Heart right ventricle (tissue), 16 donors: ENCODE measurements around the gene CPNE8. TPM values are rescaled to one million over a fixed set of nuclear protein-coding genes. Genes with fewer than 3 reads are reported as not detected.

Experiments used
- ATAC-seq, 8 donors: fragments of 200-7000 bp; cut with Tn5 transposase; one replicate each; pipeline ENCODE4 v1.9.1; 2020; ENCODE audit warnings: mild to moderate bottlenecking in 8 of 8, moderate library complexity in 8 of 8, moderate number of reproducible peaks in 1 of 8
- DNase-seq, 2 donors: peaks; one replicate each; pipeline ENCODE4 v3.0.0-alpha.2; 2020
- H3K27ac ChIP-seq, 10 donors: fragments of 200-600 bp; sonication (generic) in 2 of 10; one replicate each; pipeline versions ENCODE4 v1.5.0 to v1.8.0; 2020 to 2022; ENCODE audit warnings: mild to moderate bottlenecking in 3 of 10
- H3K27me3 ChIP-seq, 7 donors: fragments of 200-600 bp; one replicate each; pipeline ENCODE4 v1.8.0; 2021 to 2022; ENCODE audit warnings: mild to moderate bottlenecking in 2 of 7
- H3K36me3 ChIP-seq, 9 donors: fragments of 200-600 bp; sonication (generic) in 1 of 9; one replicate each; pipeline versions ENCODE4 v1.5.0 to v1.8.0; 2020 to 2022; ENCODE audit warnings: mild to moderate bottlenecking in 2 of 9
- H3K4me1 ChIP-seq, 9 donors: fragments of 200-600 bp; sonication (generic) in 1 of 9; one replicate each; pipeline versions ENCODE4 v1.5.0 to v1.8.0; 2020 to 2022; ENCODE audit warnings: mild to moderate bottlenecking in 4 of 9
- H3K4me3 ChIP-seq, 10 donors: fragments of 200-600 bp; sonication (generic) in 2 of 10; one replicate each; pipeline versions ENCODE4 v1.5.0 to v1.8.0; 2020 to 2022; ENCODE audit warnings: mild to moderate bottlenecking in 7 of 10, moderate library complexity in 2 of 10
- H3K9me3 ChIP-seq, 11 donors: fragments of 200-600 bp in 10 of 11; sonication (generic) in 2 of 11; one replicate each; pipeline versions ENCODE4 v1.5.0 to v1.8.0; 2013 to 2022; ENCODE audit warnings: mild to moderate bottlenecking in 2 of 11, control low read depth in 1 of 11, moderate library complexity in 1 of 11
- WGBS, 2 donors: extraction: QIAGEN DNeasy Blood & Tissue Kit; methylation state at CpG; one replicate each; pipeline ENCODE4 v1.1.7; 2013; ENCODE audit warnings: inconsistent platforms in 1 of 2; 5-methylcytosine and 5-hydroxymethylcytosine counted together
- intact Hi-C, 10 donors: fragments of 100-400 bp; cut with DNase I; formaldehyde crosslinking; loops; one replicate each; pipeline versions ENCODE4 v1.11.1 to v1.14.2; 2022
- polyA plus RNA-seq, 2 donors: library from polyadenylated mRNA; stranded (reverse); fragments of 200-250 nt; gene quantifications; one replicate each; pipeline ENCODE4 v1.2.3, GENCODE V29; 2013
- total RNA-seq, 10 donors: library from RNA; stranded (reverse); fragmentation: NEBNext Ultra II Directional in 3 of 10; extraction: Animal tissue kit (Norgen Biotek cat#: 25700) in 3 of 10; gene quantifications; one replicate each; pipeline versions ENCODE4 v1.2.1 to v1.2.4, GENCODE V29; 2021 to 2023
- TF ChIP-seq, protein P1 (sequence below), 9 donors: fragments of 200-600 bp; sonication (generic) in 2 of 9; IDR thresholded peaks; one replicate each; pipeline versions ENCODE4 v1.5.0 to v1.8.0; 2021 to 2022; ENCODE audit warnings: antibody characterized with exemption in 9 of 9, mild to moderate bottlenecking in 5 of 9, moderate library complexity in 1 of 9
- donor health status: Arrhythmogenic right ventricular cardiomyopathy.
- donor health status: ischemic (EF 13 %, LVEDD 7.1; RV severe dilation, severe dysfunction).
- donor health status: healthy with polysubstance abuse.
- donor health status: DM: no; HTN: yes; CAD: no.
- donor health status: DM: no; HTN: no; CAD: no.
- donor health status: ischemic (EF 25% LVEDD 6.9; RV normal size, moderate dysfunction).
- donor health status: ischemic (EF 25% LVEDD 5.7; RV mildly dilated, moderate dysfunction).
- donor health status: healthy.
- donor health status: DM: yes; HTN: yes; CAD: no.
- donor health status: Ischemic cardiomyopathy.
- donor health status: ischemic (EF 35%, LVEDD 5.7; RV mildly dilated, moderate dysfunction).
- donor health status: nonischemic (EF 11% LVEDD 7.7; RV severe dilation, severe dysfunction).
- donor health status: DM: yes; HTN: yes; CAD: no.
- donor health status: PGD.
- donor health status: ischemic (EF 29% LVEDD 5.4; RV normal size, mild dysfunction).
- donor health status: nonischemic (EF 23%, LVEDD 6.1; RV moderate dilation, normal function).

The CPNE8 gene
- total and polyA plus RNA-seq, 12 donors = 2.5 to 14.9 (median 4.5) TPM

DNA sequence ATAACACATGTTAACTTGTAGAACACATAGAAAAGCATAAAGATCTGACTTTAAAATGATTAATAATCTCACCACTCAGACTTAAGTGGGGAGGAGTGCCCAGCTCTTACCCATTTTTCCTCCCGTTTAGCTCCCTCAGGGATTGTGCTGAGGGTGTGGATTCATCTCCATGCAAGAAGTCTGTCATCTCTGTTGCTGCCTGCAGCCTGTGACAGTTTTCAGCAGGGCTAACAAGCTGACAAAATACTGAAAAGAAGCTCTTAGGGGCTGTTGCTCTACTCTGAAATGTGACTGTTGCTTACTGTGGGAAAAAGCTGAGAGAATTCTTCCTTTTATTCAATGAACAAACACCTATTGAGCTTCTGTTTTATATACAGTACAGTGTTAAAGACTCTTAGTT is 216.2 kb downstream of the CPNE8 start:
- peaks cover 0 to 10% (median 0%) of the 10 kb centered on the region in 11 donors for H3K9me3 ChIP-seq
- peaks cover 0 to 51% (median 7%) of the 10 kb centered on the region in 9 donors for H3K36me3 ChIP-seq
- H3K4me3 ChIP-seq = no peak overlapping the region
- H3K27me3 ChIP-seq = no peaks in the 10 kb centered on the region
- H3K4me1 ChIP-seq = no peaks in the 10 kb centered on the region
- no peak for DNase-seq
- intact Hi-C loops = no loop called here
- 50 to 53% methylated on average over 1 of the region's 1 CpG for WGBS, 2 donors
- H3K27ac ChIP-seq = no peak overlapping the region
- ATAC-seq = no peak
- TF ChIP-seq, protein P1, sequence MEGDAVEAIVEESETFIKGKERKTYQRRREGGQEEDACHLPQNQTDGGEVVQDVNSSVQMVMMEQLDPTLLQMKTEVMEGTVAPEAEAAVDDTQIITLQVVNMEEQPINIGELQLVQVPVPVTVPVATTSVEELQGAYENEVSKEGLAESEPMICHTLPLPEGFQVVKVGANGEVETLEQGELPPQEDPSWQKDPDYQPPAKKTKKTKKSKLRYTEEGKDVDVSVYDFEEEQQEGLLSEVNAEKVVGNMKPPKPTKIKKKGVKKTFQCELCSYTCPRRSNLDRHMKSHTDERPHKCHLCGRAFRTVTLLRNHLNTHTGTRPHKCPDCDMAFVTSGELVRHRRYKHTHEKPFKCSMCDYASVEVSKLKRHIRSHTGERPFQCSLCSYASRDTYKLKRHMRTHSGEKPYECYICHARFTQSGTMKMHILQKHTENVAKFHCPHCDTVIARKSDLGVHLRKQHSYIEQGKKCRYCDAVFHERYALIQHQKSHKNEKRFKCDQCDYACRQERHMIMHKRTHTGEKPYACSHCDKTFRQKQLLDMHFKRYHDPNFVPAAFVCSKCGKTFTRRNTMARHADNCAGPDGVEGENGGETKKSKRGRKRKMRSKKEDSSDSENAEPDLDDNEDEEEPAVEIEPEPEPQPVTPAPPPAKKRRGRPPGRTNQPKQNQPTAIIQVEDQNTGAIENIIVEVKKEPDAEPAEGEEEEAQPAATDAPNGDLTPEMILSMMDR (IDR thresholded peaks at IDR 0.05) = no peak

DNA sequence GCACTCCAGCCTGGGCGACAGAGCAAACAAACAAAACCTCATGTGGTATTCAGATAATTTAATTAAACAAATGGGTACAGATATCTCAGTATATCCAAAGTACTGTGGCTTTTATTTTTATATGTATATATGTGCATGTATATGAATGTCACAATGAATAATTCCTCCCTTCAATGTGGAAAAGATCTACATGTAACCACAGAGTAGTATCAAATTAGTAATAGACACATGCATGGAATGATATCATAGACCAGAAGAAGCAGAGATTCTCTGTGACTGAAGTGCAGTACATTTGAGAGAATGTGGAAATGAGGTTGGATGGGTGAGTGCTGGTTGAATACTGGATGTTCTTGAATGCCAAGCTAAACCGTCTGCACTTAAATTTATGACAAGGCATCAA is 222.9 kb downstream of the CPNE8 start:
- Histone ChIP-seq H3K9me3 (peaks cover 0 to 10% (median 0%) of the 10 kb centered on the region in 11 donors), H3K27me3 (no peaks in the 10 kb centered on the region), H3K4me3 (no peak overlapping the region), H3K4me1 (no peaks in the 10 kb centered on the region), H3K27ac (no peak overlapping the region), H3K36me3 (peaks cover 0 to 42% (median 7%) of the 10 kb centered on the region in 9 donors)
- DNase-seq = no peak
- TF ChIP-seq, protein P1 (IDR thresholded peaks at IDR 0.05) = no peak
- intact Hi-C loops = no loop called here
- 80 to 82% methylated on average over 2 of the region's 2 CpGs for WGBS, 2 donors
- no peak for ATAC-seq

DNA sequence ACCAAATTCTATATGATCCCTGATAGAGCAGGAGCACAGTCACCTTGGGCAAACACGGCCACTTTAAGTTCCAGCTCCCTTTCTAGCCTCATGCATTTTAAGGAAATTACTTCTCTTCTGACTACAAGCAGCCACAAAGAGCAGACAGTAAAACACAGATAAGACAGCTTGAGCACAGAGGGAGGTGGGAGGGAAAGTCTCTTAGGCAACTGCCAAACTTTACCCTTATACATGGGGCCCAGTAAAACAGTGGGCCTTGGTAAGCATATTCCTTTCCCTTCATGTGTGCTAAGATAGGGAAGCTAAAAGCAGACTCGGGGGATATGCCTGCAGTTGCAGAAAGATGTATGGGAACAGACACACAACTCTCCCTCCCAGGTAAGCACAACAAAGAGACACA is 235.9 kb downstream of the CPNE8 start:
- DNase-seq (no peak), ATAC-seq (no peak)
- TF ChIP-seq, protein P1 (IDR thresholded peaks at IDR 0.05) = no peak
- 41 to 48% methylated on average over 2 of the region's 2 CpGs for whole genome bisulfite sequencing, 2 donors
- no peaks in the 10 kb centered on the region for H3K4me1 ChIP-seq
- intact Hi-C loops = loop anchor here in 3 of 10 donors (10.0 kb wide), 2 partner anchors 235 to 245 kb away; partner anchors contain the start of gene CPNE8 (in 2 of the 3)
- H3K4me3 ChIP-seq = no peak overlapping the region
- no peak overlapping the region for H3K27ac ChIP-seq
- H3K27me3 ChIP-seq = no peaks in the 10 kb centered on the region
- H3K9me3 ChIP-seq = no peaks in the 10 kb centered on the region
- H3K36me3 ChIP-seq = peaks cover 0 to 55% (median 6%) of the 10 kb centered on the region in 9 donors

DNA sequence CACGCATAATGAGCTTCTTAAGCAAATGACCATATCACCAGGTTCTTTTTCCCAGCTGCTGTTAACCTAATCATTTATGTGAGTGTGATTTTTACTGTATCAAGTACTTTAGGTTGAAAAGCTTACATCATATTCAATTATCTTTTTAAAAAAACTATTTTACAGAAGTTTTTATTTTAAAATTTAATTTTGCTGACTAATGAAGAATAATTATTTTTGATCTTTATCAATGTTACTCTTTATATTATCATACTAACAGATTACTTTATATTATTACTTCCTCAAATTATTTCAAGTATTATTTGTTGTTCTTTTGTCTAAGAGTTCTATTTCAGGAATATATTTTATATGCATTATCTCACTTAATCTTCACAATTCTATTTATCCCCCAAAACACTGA is 236.3 kb downstream of the CPNE8 start:
- Histone ChIP-seq H3K4me1 (no peaks in the 10 kb centered on the region), H3K9me3 (no peaks in the 10 kb centered on the region), H3K36me3 (peaks cover 0 to 51% (median 3%) of the 10 kb centered on the region in 9 donors), H3K27me3 (no peaks in the 10 kb centered on the region), H3K27ac (no peak overlapping the region), H3K4me3 (no peak overlapping the region)
- intact Hi-C loops = loop anchor here in 3 of 10 donors (10.0 kb wide), 2 partner anchors 236 to 246 kb away; partner anchors contain the start of gene CPNE8 (in 2 of the 3)
- 95 to 100% methylated on average over 1 of the region's 1 CpG for WGBS, 2 donors
- DNase-seq (no peak), ATAC-seq (no peak)
- TF ChIP-seq, protein P1 (IDR thresholded peaks at IDR 0.05) = no peak
